ENCODE measurements around the gene SUPT20H. TPM values are rescaled to one million over a fixed set of nuclear protein-coding genes. Genes with fewer than 3 reads are reported as not detected.

Gene SUPT20H
- total RNA-seq, 1 experiment from 2014 or later = 77.5 TPM

DNA sequence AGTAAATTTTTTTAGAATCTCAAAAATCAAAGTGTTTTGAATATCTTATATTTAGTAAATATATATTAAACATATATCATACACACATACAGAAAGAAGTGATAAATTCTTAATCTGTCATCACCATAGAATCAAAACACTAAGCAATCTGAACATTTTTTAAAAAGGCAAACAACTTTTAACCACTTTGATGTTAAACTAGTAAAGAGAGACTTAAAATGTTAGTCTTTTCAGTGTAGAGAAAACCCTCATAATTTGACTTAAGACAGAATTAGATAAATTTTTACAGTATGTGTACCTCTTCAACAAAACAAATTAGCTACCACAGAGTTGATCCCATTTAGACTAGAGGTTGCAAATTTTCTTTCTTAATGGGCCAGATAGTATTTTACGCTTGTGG, 13.4 kb downstream of the SUPT20H start:
- DNase-seq = no peak
- H3K27me3 Mint-ChIP-seq (ENCODE audit: insufficient read depth, unreplicated experiment) = no peaks in the 10 kb centered on the region
- H3K27ac Mint-ChIP-seq (ENCODE audit: unreplicated experiment) = no peak overlapping the region
- CTCF ChIA-PET = no interaction called here
- H3K36me3 Mint-ChIP-seq (ENCODE audit: insufficient read depth, unreplicated experiment) = peaks cover 34% of the 10 kb centered on the region
- H3K27me3 ChIP-seq (replicated peaks; ENCODE audit: control insufficient read depth, insufficient read depth, low read length) = no peaks in the 10 kb centered on the region
- no peaks in the 10 kb centered on the region for H3K4me1 Mint-ChIP-seq (ENCODE audit: low read depth, unreplicated experiment)
- BruUV-seq (replicated peaks) = no TSS peak
- no peaks in the 10 kb centered on the region for H3K4me1 ChIP-seq
- H3K9me3 ChIP-seq = no peaks in the 10 kb centered on the region
- no peak for TF ChIP-seq CTCF (IDR thresholded peaks at IDR 0.05; ENCODE audit: insufficient read depth in 1 of 2, low read depth in 1 of 2, low read length in 1 of 2, severe bottlenecking in 1 of 2, unreplicated experiment in 1 of 2)
- intact Hi-C loops (cut with micrococcal nuclease; ENCODE audit: unreplicated experiment) = no loop called here
- no peak overlapping the region for H3K4me3 Mint-ChIP-seq (ENCODE audit: unreplicated experiment)
- no peaks in the 10 kb centered on the region for H3K9me3 Mint-ChIP-seq (ENCODE audit: unreplicated experiment)
- H3K4me3 ChIP-seq (ENCODE audit: low read depth, low read length) = no peak overlapping the region
- POLR2A ChIA-PET = no interaction called here
- H3K36me3 ChIP-seq (ENCODE audit: control insufficient read depth, insufficient read depth, low read length) = no peaks in the 10 kb centered on the region; the same call in 1 of the 2 replicates

- CTCF ChIA-PET = interaction anchor here (0.7 kb wide), 1 partner anchor 28 kb away, joined by 3 read pairs; no protein-coding TSS in a partner anchor
- H3K36me3 ChIP-seq (ENCODE audit: control insufficient read depth, insufficient read depth, low read length) = no peaks in the 10 kb centered on the region; the same call in 1 of the 2 replicates
- no peaks in the 10 kb centered on the region for H3K27me3 Mint-ChIP-seq (ENCODE audit: insufficient read depth, unreplicated experiment)
- H3K27me3 ChIP-seq (replicated peaks; ENCODE audit: control insufficient read depth, insufficient read depth, low read length) = no peaks in the 10 kb centered on the region
- H3K9me3 ChIP-seq = no peaks in the 10 kb centered on the region
- H3K36me3 Mint-ChIP-seq (ENCODE audit: insufficient read depth, unreplicated experiment) = peaks cover 58% of the 10 kb centered on the region
- no peaks in the 10 kb centered on the region for H3K4me1 Mint-ChIP-seq (ENCODE audit: low read depth, unreplicated experiment)
- no peak overlapping the region for H3K27ac Mint-ChIP-seq (ENCODE audit: unreplicated experiment)
- intact Hi-C loops (cut with micrococcal nuclease; ENCODE audit: unreplicated experiment) = no loop called here
- H3K4me1 ChIP-seq = no peaks in the 10 kb centered on the region
- POLR2A ChIA-PET = no interaction called here
- H3K9me3 Mint-ChIP-seq (ENCODE audit: unreplicated experiment) = no peaks in the 10 kb centered on the region
- BruUV-seq (replicated peaks) = no TSS peak
- no peak for DNase-seq
- no peak overlapping the region for H3K4me3 Mint-ChIP-seq (ENCODE audit: unreplicated experiment)
- no peak overlapping the region for H3K4me3 ChIP-seq (ENCODE audit: low read depth, low read length)
- TF ChIP-seq CTCF (IDR thresholded peaks at IDR 0.05; ENCODE audit: insufficient read depth in 1 of 2, low read depth in 1 of 2, low read length in 1 of 2, severe bottlenecking in 1 of 2, unreplicated experiment in 1 of 2) = no peak
Observed at GRCh38 chr13:37040789-37041188, 18.7 kb downstream of the SUPT20H start.

GRCh38 chr13:37039896-37040295, 19.6 kb downstream of the SUPT20H start:
- Histone ChIP-seq H3K27me3 (replicated peaks; ENCODE audit: control insufficient read depth, insufficient read depth, low read length) (no peaks in the 10 kb centered on the region), H3K9me3 (no peaks in the 10 kb centered on the region), H3K4me1 (no peaks in the 10 kb centered on the region), H3K4me3 (ENCODE audit: low read depth, low read length) (no peak overlapping the region), H3K36me3 (ENCODE audit: control insufficient read depth, insufficient read depth, low read length) (peaks cover 1% of the 10 kb centered on the region; the same call in 1 of the 2 replicates)
- Mint-ChIP-seq H3K4me1 (ENCODE audit: low read depth, unreplicated experiment) (no peaks in the 10 kb centered on the region), H3K27me3 (ENCODE audit: insufficient read depth, unreplicated experiment) (no peaks in the 10 kb centered on the region), H3K27ac (ENCODE audit: unreplicated experiment) (no peak overlapping the region), H3K36me3 (ENCODE audit: insufficient read depth, unreplicated experiment) (peaks cover 61% of the 10 kb centered on the region), H3K9me3 (ENCODE audit: unreplicated experiment) (no peaks in the 10 kb centered on the region), H3K4me3 (ENCODE audit: unreplicated experiment) (no peak overlapping the region)
- no peak for DNase-seq
- POLR2A ChIA-PET = no interaction called here
- intact Hi-C loops (cut with micrococcal nuclease; ENCODE audit: unreplicated experiment) = loop anchor here (1.0 kb wide), 1 partner anchor 29 kb away; no protein-coding TSS in a partner anchor
- BruUV-seq (replicated peaks) = no TSS peak
- CTCF ChIA-PET = no interaction called here
- TF ChIP-seq CTCF (IDR thresholded peaks at IDR 0.05; ENCODE audit: insufficient read depth in 1 of 2, low read depth in 1 of 2, low read length in 1 of 2, severe bottlenecking in 1 of 2, unreplicated experiment in 1 of 2) = no peak

All from Caco-2 (cell line).